Measurements from ENCODE around the gene CENPX.

The CENPX gene

DNA sequence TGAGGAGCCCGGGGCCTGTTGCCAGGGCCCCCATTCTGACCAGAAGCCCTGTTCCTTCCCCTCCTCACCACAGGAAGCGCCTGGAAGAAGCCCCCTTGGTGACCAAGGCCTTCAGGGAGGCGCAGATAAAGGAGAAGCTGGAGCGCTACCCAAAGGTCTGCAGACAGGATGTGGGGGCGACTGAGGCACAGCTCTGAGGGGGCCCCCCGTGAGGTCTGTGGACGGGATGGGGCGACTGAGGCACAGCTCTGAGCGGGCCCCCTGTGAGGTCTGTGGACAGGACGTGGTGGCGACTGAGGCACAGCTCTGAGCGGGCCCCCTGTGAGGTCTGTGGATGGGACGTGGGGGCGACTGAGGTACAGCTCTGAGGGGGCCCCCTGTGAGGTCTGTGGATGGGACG lies 13.3 kb downstream of the CENPX start:
- peaks cover 9% of the 10 kb centered on the region for H3K4me1 Mint-ChIP-seq
- H3K9me3 Mint-ChIP-seq = no peaks in the 10 kb centered on the region
- TF ChIP-seq, protein P1, sequence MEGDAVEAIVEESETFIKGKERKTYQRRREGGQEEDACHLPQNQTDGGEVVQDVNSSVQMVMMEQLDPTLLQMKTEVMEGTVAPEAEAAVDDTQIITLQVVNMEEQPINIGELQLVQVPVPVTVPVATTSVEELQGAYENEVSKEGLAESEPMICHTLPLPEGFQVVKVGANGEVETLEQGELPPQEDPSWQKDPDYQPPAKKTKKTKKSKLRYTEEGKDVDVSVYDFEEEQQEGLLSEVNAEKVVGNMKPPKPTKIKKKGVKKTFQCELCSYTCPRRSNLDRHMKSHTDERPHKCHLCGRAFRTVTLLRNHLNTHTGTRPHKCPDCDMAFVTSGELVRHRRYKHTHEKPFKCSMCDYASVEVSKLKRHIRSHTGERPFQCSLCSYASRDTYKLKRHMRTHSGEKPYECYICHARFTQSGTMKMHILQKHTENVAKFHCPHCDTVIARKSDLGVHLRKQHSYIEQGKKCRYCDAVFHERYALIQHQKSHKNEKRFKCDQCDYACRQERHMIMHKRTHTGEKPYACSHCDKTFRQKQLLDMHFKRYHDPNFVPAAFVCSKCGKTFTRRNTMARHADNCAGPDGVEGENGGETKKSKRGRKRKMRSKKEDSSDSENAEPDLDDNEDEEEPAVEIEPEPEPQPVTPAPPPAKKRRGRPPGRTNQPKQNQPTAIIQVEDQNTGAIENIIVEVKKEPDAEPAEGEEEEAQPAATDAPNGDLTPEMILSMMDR (IDR thresholded peaks at IDR 0.05; ENCODE audit: unreplicated experiment in 3 of 3) = no peak
- no peaks in the 10 kb centered on the region for H3K36me3 Mint-ChIP-seq (ENCODE audit: low read depth)
- no peaks in the 10 kb centered on the region for H3K27me3 Mint-ChIP-seq (ENCODE audit: low read depth)
- no peak overlapping the region for H3K27ac Mint-ChIP-seq
- H3K4me3 Mint-ChIP-seq = no peak overlapping the region

DNA sequence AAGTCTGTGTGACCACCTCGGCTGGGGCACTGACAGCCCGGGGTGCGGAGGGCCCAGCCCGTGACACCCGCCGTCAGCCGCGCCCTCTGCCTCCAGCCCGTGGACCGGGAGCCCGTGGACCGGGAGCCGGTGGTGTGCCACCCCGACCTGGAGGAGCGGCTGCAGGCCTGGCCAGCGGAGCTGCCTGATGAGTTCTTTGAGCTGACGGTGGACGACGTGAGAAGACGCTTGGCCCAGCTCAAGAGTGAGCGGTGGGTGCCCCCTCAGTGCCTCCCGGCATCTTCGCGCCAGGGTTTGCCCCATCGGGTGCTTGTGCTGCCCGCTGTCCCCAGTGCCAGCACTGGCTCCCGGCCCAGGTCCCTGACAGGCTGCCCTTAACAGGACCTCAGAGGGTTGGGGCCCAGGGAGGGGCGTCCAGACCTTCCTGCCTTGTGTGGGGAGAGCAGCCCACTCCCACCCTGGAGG lies 13.7 kb downstream of the CENPX start:
- TF ChIP-seq, protein P1 (IDR thresholded peaks at IDR 0.05; ENCODE audit: unreplicated experiment in 3 of 3) = no peak
- H3K36me3 Mint-ChIP-seq (ENCODE audit: low read depth) = no peaks in the 10 kb centered on the region
- no peaks in the 10 kb centered on the region for H3K9me3 Mint-ChIP-seq

DNA sequence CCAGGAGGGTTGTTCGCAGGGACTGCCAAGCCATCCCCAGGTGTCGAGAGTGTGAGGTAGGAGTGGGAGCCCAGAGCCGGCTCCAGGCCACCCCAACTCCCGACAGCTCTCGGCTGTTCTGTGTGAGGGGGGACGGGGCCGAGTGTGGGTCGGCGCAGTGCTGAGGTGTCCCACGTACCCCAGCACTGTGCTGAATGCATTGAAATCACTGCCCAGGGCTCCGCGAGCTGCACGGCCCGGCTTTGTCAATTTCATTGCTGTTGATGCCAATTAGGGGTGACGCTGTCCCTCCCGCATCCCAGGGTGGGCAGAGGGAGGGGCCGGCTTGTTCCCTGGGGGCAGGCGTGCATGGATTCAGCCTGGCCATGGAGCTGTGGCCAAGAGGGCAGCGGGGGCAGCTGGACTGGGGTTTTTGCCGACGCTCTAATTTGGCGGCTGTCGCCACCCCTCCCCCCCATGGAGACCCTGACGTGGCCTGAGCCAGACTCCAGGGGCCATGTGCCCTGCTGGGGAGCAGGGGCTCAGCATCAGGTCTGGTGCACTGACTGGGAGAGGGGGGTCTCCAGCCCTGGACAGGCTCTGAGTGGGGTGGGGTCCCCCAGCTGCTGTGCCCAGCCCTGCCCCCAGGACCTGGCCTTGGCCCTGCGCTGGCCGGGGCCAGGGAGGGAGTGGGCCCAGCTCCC lies 14.3 kb downstream of the CENPX start:
- no peak overlapping the region for H3K27ac Mint-ChIP-seq
- no peaks in the 10 kb centered on the region for H3K36me3 Mint-ChIP-seq (ENCODE audit: low read depth)
- H3K27me3 Mint-ChIP-seq (ENCODE audit: low read depth) = no peaks in the 10 kb centered on the region
- TF ChIP-seq, protein P1 (IDR thresholded peaks at IDR 0.05; ENCODE audit: unreplicated experiment in 3 of 3) = no peak
- H3K9me3 Mint-ChIP-seq = no peaks in the 10 kb centered on the region
- H3K4me3 Mint-ChIP-seq = no peak overlapping the region
- H3K4me1 Mint-ChIP-seq = peaks cover 12% of the 10 kb centered on the region

More for the DNA sequence above, 13.7 kb downstream of the CENPX start:
- H3K4me3 Mint-ChIP-seq = no peak overlapping the region
- no peak overlapping the region for H3K27ac Mint-ChIP-seq
- no peaks in the 10 kb centered on the region for H3K27me3 Mint-ChIP-seq (ENCODE audit: low read depth)
- peaks cover 9% of the 10 kb centered on the region for H3K4me1 Mint-ChIP-seq

DNA sequence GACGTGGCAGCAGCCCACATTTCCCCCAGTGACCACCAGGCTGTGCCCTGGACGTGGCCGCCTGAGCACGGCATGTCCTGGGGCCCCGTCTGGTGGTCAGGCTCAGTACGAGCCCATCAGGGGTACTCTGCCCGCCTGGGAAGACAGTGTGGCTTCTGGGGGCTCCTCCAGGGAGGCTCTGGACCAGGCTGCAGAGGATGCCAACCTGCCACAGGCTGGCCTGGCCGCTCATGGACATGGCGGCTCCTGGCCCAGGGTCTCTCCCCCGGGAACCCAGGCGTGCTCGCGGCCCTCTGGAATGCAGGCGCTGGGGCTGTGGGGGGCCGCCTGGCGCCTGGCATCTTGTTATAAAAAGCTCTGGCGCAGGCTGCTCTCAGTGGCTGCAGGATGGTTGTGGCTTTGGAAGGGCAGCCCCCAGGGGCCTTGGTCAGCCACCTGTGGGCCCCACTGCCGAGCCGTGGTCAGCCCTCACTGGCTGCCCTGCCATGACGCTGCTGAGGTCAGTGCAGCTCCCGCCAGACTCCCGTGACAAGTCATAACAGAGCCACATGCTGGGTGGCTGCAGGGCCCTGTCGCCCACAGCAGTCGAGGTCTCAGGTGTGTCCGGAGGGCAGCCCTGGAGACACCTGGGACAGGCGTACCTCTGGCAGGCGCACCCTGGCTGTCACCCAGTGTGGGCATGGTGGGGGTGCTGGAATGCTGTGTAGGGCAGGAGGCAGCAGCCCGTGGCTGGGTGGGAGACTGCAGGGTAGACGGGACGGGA lies 15.0 kb downstream of the CENPX start:
- Mint-ChIP-seq H3K9me3 (no peaks in the 10 kb centered on the region), H3K27me3 (ENCODE audit: low read depth) (no peaks in the 10 kb centered on the region), H3K36me3 (ENCODE audit: low read depth) (no peaks in the 10 kb centered on the region), H3K27ac (no peak overlapping the region), H3K4me3 (no peak overlapping the region), H3K4me1 (peaks cover 18% of the 10 kb centered on the region)
- TF ChIP-seq, protein P1 (IDR thresholded peaks at IDR 0.05; ENCODE audit: unreplicated experiment in 3 of 3) = peak in 1 of 3 experiments; percentile 11

DNA sequence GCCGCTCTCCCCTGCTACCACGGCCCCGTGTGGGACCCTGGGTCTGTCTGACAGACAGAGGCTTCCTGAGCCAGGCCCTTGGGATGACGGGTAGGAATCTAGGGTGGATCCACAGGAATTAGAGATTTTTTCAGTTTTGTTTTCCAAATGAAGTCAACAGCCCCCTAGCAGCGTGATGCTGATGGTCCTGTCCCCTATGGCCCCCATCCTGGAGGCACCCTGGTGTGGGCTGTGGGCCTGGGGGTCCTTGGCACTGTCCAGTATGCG lies 15.5 kb downstream of the CENPX start:
- no peaks in the 10 kb centered on the region for H3K9me3 Mint-ChIP-seq
- TF ChIP-seq, protein P1 (IDR thresholded peaks at IDR 0.05; ENCODE audit: unreplicated experiment in 3 of 3) = no peak
- H3K4me1 Mint-ChIP-seq = peaks cover 18% of the 10 kb centered on the region
- no peak overlapping the region for H3K27ac Mint-ChIP-seq
- no peaks in the 10 kb centered on the region for H3K27me3 Mint-ChIP-seq (ENCODE audit: low read depth)
- H3K36me3 Mint-ChIP-seq (ENCODE audit: low read depth) = no peaks in the 10 kb centered on the region
- H3K4me3 Mint-ChIP-seq = no peak overlapping the region

Data from nephron (organoid).